Endothelial cell of umbilical vein (primary cell): ENCODE results near the gene DENND1A. TPM values are rescaled to one million over a fixed set of nuclear protein-coding genes. Genes with fewer than 3 reads are reported as not detected.

Source experiments
- BruUV-seq: library from RNA; stranded (reverse); fragments of 400-500 nt; replicated peaks from 2 replicates; lab custom pipeline; 2021; lab: Mats Ljungman, UMichigan
- CTCF ChIA-PET: fragments of 300-600, 350-600 bp; sonication (Branson Sonifier 250); formaldehyde crosslinking; loops from one replicate; lab custom pipeline; 2021; ENCODE audit warnings: antibody characterized with exemption, inconsistent platforms; lab: Charles Lee
- POLR2A ChIA-PET: fragments of 300-600, 350-600 bp; sonication (Branson Sonifier 250); formaldehyde crosslinking; loops from one replicate; lab custom pipeline; 2021; ENCODE audit warnings: antibody characterized with exemption, inconsistent platforms; lab: Charles Lee
- DNase-seq: peaks from one replicate; pipeline ENCODE4 v3.0.0-alpha.2; 2011; ENCODE audit warnings: low read depth, low spot score
- FAIRE-seq: peaks from 2 replicates; lab custom pipeline; 2011; peaks lifted over from hg19 to GRCh38; lab: Jason Lieb, UNC
- H2AFZ ChIP-seq: 2 replicates; pipeline ENCODE4 v1.6.0; 2012; ENCODE audit warnings: low read depth, low read length, control low read depth, inconsistent platforms
- H3K27ac ChIP-seq: 2 replicates; pipeline ENCODE4 v1.5.1; 2011; ENCODE audit warnings: low read depth, mild to moderate bottlenecking, control low read depth, low read length, moderate library complexity; ENCODE audit not compliant: insufficient read depth
- H3K27me3 ChIP-seq, 2 experiments: 2 replicates each; pipeline versions ENCODE4 v1.6.0 to v1.6.1; 2011; ENCODE audit warnings: low read length in 2 of 2, mixed read lengths in 1 of 2; ENCODE audit not compliant: control insufficient read depth in 2 of 2, insufficient read depth in 2 of 2
- H3K36me3 ChIP-seq, 2 experiments: 2 replicates in 1 of 2; 3 replicates in 1 of 2; pipeline ENCODE4 v1.5.1; 2011; ENCODE audit warnings: low read length in 2 of 2, mild to moderate bottlenecking in 1 of 2, moderate library complexity in 1 of 2; ENCODE audit not compliant: control insufficient read depth in 2 of 2, insufficient read depth in 2 of 2; ENCODE audit errors: extremely low read depth in 1 of 2
- H3K4me1 ChIP-seq: 3 replicates; pipeline ENCODE4 v1.5.1; 2011; ENCODE audit warnings: mild to moderate bottlenecking, low read length; ENCODE audit not compliant: control insufficient read depth, insufficient read depth; ENCODE audit errors: extremely low read depth
- H3K4me2 ChIP-seq: 2 replicates; pipeline ENCODE4 v1.6.1; 2011; ENCODE audit warnings: low read length, control low read depth, mixed read lengths; ENCODE audit not compliant: insufficient read depth
- H3K4me3 ChIP-seq, 3 experiments: fragments of 200-600 bp in 1 of 3; sonication (generic), shearing (Covaris generic) in 1 of 3; replicated peaks in 1 of 3; 2 replicates each; pipeline ENCODE4 v1.5.1; 2011 to 2016; ENCODE audit warnings: control low read depth in 3 of 3, low read length in 3 of 3, mild to moderate bottlenecking in 2 of 3, inconsistent platforms in 1 of 3, low read depth in 1 of 3, moderate library complexity in 1 of 3; ENCODE audit not compliant: insufficient read depth in 1 of 3
- H3K79me2 ChIP-seq: 2 replicates; pipeline ENCODE4 v1.6.0; 2012; ENCODE audit warnings: low read length, inconsistent platforms; ENCODE audit not compliant: control insufficient read depth, insufficient read depth
- H3K9ac ChIP-seq: replicated peaks from 2 replicates; pipeline ENCODE3; 2011; ENCODE audit warnings: low read length, control low read depth; ENCODE audit not compliant: insufficient read depth; ENCODE audit errors: extremely low read depth
- H3K9me1 ChIP-seq: replicated peaks from 3 replicates; pipeline ENCODE4 v1.6.0; 2011; ENCODE audit warnings: mild to moderate bottlenecking, low read length; ENCODE audit not compliant: control insufficient read depth, insufficient read depth; ENCODE audit errors: extremely low read depth
- H3K9me3 ChIP-seq: replicated peaks from 2 replicates; pipeline ENCODE4 v1.5.1; 2012; ENCODE audit warnings: low read length, inconsistent platforms; ENCODE audit not compliant: control insufficient read depth, insufficient read depth
- H4K20me1 ChIP-seq: replicated peaks from 2 replicates; pipeline ENCODE3; 2011; ENCODE audit warnings: mild to moderate bottlenecking, low read length; ENCODE audit not compliant: control insufficient read depth, insufficient read depth; ENCODE audit errors: extremely low read depth
- EZH2 ChIP-seq: IDR thresholded peaks from 2 replicates; pipeline ENCODE4 v1.6.1; 2012; ENCODE audit warnings: borderline replicate concordance, low read depth, mild to moderate bottlenecking, moderate library complexity, low read length, inconsistent platforms; ENCODE audit not compliant: severe bottlenecking
- FOS ChIP-seq: IDR thresholded peaks from 2 replicates; pipeline ENCODE4 v1.6.1; 2011; ENCODE audit warnings: mild to moderate bottlenecking, low read length, moderate library complexity, borderline replicate concordance; ENCODE audit not compliant: insufficient read depth
- dilution Hi-C: fragments of 300-500 bp; cut with MboI; formaldehyde crosslinking; loops from one replicate; pipeline ENCODE4 v1.15.0; 2019; ENCODE audit warnings: low sequenced_read_pairs; ENCODE audit not compliant: extremely low pct_ligation_motif_present
- intact Hi-C: fragments of 100-400 bp; cut with micrococcal nuclease; formaldehyde crosslinking; loops from one replicate; pipeline ENCODE4 v1.10.0; 2022
- polyA plus RNA-seq, 4 experiments: library from polyadenylated mRNA; depleted of rRNA in 3 of 4; stranded (reverse) in 3 of 4; unstranded in 1 of 4; fragments of >200 nt; gene quantifications; 2 replicates each; pipeline versions ENCODE4 v1.2.1 to v1.2.3, GENCODE V29; 2011 to 2012; ENCODE audit warnings: missing spikeins in 1 of 4
- total RNA-seq: library from RNA; stranded (reverse); gene quantifications from 2 replicates; pipeline ENCODE4 v1.2.3, GENCODE V29; 2021

DENND1A gene
- total and polyA plus RNA-seq, 2 donors (not counting 3 experiments of a cell fraction or from before 2014, with no cell fraction given) = 18.5 to 24.5 TPM

- Histone ChIP-seq H3K9me3 (no peaks in the 10 kb centered on the region), H3K9ac (no peak overlapping the region), H3K79me2 (no peaks in the 10 kb centered on the region), H3K27ac (no peak overlapping the region), H3K4me1 (no peaks in the 10 kb centered on the region), H4K20me1 (no peaks in the 10 kb centered on the region), H3K4me3 (no peak overlapping the region), H3K27me3 (no peaks in the 10 kb centered on the region), H2AFZ (no peak overlapping the region), H3K4me2 (no peak overlapping the region), H3K36me3 (no peaks in the 10 kb centered on the region), H3K9me1 (no peaks in the 10 kb centered on the region)
- intact Hi-C loops (no loop called here), dilution Hi-C loops (no loop called here)
- FAIRE-seq (no peak), DNase-seq (no peak)
- ChIA-PET POLR2A (no interaction called here), CTCF (no interaction called here)
- no TSS peak for BruUV-seq
- no peak for TF ChIP-seq FOS
Observed at GRCh38 chr9:123880420-123880819, 49.5 kb downstream of the DENND1A start.

- no peak for DNase-seq
- FAIRE-seq = no peak
- no peak overlapping the region for H3K27ac ChIP-seq
Observed at GRCh38 chr9:123876750-123877149, 53.2 kb downstream of the DENND1A start.

More at GRCh38 chr9:123876750-123877149, 53.2 kb downstream of the DENND1A start:
- Histone ChIP-seq H3K79me2 (no peaks in the 10 kb centered on the region), H3K9me3 (no peaks in the 10 kb centered on the region), H3K9me1 (no peaks in the 10 kb centered on the region), H3K36me3 (no peaks in the 10 kb centered on the region), H4K20me1 (no peaks in the 10 kb centered on the region), H3K4me1 (no peaks in the 10 kb centered on the region), H3K27me3 (no peaks in the 10 kb centered on the region), H3K4me2 (no peak overlapping the region), H3K9ac (no peak overlapping the region), H2AFZ (no peak overlapping the region), H3K4me3 (no peak overlapping the region)
- no TSS peak for BruUV-seq
- POLR2A ChIA-PET = no interaction called here
- TF ChIP-seq EZH2 = no peak
- dilution Hi-C loops = no loop called here
- CTCF ChIA-PET = no interaction called here
- intact Hi-C loops = no loop called here
